Measurements from ENCODE around the gene SORCS1.

DNA sequence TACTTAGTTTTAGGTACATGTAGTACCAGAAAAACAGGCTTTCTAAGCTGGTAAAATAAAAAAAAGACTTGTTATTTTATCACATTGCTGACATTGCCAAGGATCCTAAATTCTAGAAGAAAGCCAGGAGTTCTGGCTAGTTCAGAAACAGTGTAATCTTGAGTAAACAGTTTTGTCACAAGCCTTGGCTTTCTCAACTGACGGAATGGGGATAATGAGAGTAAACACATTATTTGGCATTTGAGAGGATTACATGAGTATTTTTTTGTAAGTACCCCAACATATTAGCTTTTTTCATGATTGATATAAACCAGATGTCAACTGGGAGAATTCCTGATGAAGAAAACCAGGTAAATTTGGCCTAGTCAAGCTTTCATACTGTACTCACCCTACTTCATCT, 269.8 kb downstream of the SORCS1 start:
- TF ChIP-seq POLR2A (IDR thresholded peaks at IDR 0.05), result no peak
- TF ChIP-seq, protein P1, sequence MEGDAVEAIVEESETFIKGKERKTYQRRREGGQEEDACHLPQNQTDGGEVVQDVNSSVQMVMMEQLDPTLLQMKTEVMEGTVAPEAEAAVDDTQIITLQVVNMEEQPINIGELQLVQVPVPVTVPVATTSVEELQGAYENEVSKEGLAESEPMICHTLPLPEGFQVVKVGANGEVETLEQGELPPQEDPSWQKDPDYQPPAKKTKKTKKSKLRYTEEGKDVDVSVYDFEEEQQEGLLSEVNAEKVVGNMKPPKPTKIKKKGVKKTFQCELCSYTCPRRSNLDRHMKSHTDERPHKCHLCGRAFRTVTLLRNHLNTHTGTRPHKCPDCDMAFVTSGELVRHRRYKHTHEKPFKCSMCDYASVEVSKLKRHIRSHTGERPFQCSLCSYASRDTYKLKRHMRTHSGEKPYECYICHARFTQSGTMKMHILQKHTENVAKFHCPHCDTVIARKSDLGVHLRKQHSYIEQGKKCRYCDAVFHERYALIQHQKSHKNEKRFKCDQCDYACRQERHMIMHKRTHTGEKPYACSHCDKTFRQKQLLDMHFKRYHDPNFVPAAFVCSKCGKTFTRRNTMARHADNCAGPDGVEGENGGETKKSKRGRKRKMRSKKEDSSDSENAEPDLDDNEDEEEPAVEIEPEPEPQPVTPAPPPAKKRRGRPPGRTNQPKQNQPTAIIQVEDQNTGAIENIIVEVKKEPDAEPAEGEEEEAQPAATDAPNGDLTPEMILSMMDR (IDR thresholded peaks at IDR 0.05), result no peak
